ENCODE results near the gene SEMA3D. TPM values are rescaled to one million over a fixed set of nuclear protein-coding genes. Genes with fewer than 3 reads are reported as not detected.

SEMA3D gene
- total RNA-seq, 3 donors from 2014 or later (not counting 1 experiment from before 2014, with no cell fraction given), result not detected

- Mint-ChIP-seq H3K4me1 (no peaks in the 10 kb centered on the region), H3K27ac (no peak overlapping the region)
- H3K4me3 ChIP-seq (ENCODE audit: low read length), result no peak overlapping the region
These were observed 165.7 kb downstream of the SEMA3D start for GRCh38 chr7:85021101-85021704.

GRCh38 chr7:85019778-85020177, 167.1 kb downstream of the SEMA3D start:
- Mint-ChIP-seq H3K27me3 (ENCODE audit: low read depth in 2 of 2) (no peaks in the 10 kb centered on the region), H3K27ac (no peak overlapping the region), H3K9me3 (peaks cover 2 to 4% of the 10 kb centered on the region in 2 donors), H3K36me3 (no peaks in the 10 kb centered on the region), H3K4me1 (no peaks in the 10 kb centered on the region), H3K4me3 (no peak overlapping the region)
- Histone ChIP-seq H3K4me3 (ENCODE audit: low read length) (no peak overlapping the region), H3K27ac (ENCODE audit: low read length) (no peak overlapping the region), H3K9me3 (ENCODE audit: control insufficient read depth, insufficient read depth, low read length) (no peaks in the 10 kb centered on the region), H3K4me1 (ENCODE audit: control insufficient read depth, insufficient read depth, low read length) (no peaks in the 10 kb centered on the region), H3K36me3 (ENCODE audit: control insufficient read depth, insufficient read depth, low read length) (no peaks in the 10 kb centered on the region), H3K27me3 (ENCODE audit: control insufficient read depth, insufficient read depth, low read length) (no peaks in the 10 kb centered on the region)
- ATAC-seq (no peak), DNase-seq (no peak)
- 100% methylated on average over 3 of the region's 3 CpGs for WGBS (ENCODE audit: insufficient coverage)
- TF ChIP-seq CTCF (IDR thresholded peaks at IDR 0.05), result no peak
- intact Hi-C loops (cut with micrococcal nuclease), result no loop called here

More at GRCh38 chr7:85021101-85021704, 165.7 kb downstream of the SEMA3D start:
- no peak overlapping the region for H3K4me3 Mint-ChIP-seq
- intact Hi-C loops (cut with micrococcal nuclease), result no loop called here
- Histone ChIP-seq H3K36me3 (ENCODE audit: control insufficient read depth, insufficient read depth, low read length) (no peaks in the 10 kb centered on the region), H3K27ac (ENCODE audit: low read length) (no peak overlapping the region), H3K9me3 (ENCODE audit: control insufficient read depth, insufficient read depth, low read length) (no peaks in the 10 kb centered on the region), H3K27me3 (ENCODE audit: control insufficient read depth, insufficient read depth, low read length) (no peaks in the 10 kb centered on the region), H3K4me1 (ENCODE audit: control insufficient read depth, insufficient read depth, low read length) (no peaks in the 10 kb centered on the region)
- H3K36me3 Mint-ChIP-seq, result no peaks in the 10 kb centered on the region
- no peak for DNase-seq
- H3K27me3 Mint-ChIP-seq (ENCODE audit: low read depth in 2 of 2), result no peaks in the 10 kb centered on the region
- no peak for TF ChIP-seq CTCF (IDR thresholded peaks at IDR 0.05)
- peaks cover 2 to 4% of the 10 kb centered on the region in 2 donors for H3K9me3 Mint-ChIP-seq
- WGBS (ENCODE audit: insufficient coverage), result 88% methylated on average over 1 of the region's 4 CpGs
- ATAC-seq, result no peak

GRCh38 chr7:85019176-85019575, 167.7 kb downstream of the SEMA3D start:
- Histone ChIP-seq H3K9me3 (ENCODE audit: control insufficient read depth, insufficient read depth, low read length) (no peaks in the 10 kb centered on the region), H3K4me3 (ENCODE audit: low read length) (no peak overlapping the region), H3K27me3 (ENCODE audit: control insufficient read depth, insufficient read depth, low read length) (no peaks in the 10 kb centered on the region), H3K4me1 (ENCODE audit: control insufficient read depth, insufficient read depth, low read length) (no peaks in the 10 kb centered on the region), H3K36me3 (ENCODE audit: control insufficient read depth, insufficient read depth, low read length) (no peaks in the 10 kb centered on the region), H3K27ac (ENCODE audit: low read length) (no peak overlapping the region)
- intact Hi-C loops (cut with micrococcal nuclease), result no loop called here
- no peak for DNase-seq
- H3K4me1 Mint-ChIP-seq, result no peaks in the 10 kb centered on the region
- H3K36me3 Mint-ChIP-seq, result no peaks in the 10 kb centered on the region
- H3K27ac Mint-ChIP-seq, result no peak overlapping the region
- WGBS (ENCODE audit: insufficient coverage), result 80% methylated on average over 1 of the region's 1 CpG
- no peak for TF ChIP-seq CTCF (IDR thresholded peaks at IDR 0.05)
- no peak overlapping the region for H3K4me3 Mint-ChIP-seq
- peaks cover 2 to 4% of the 10 kb centered on the region in 2 donors for H3K9me3 Mint-ChIP-seq
- no peaks in the 10 kb centered on the region for H3K27me3 Mint-ChIP-seq (ENCODE audit: low read depth in 2 of 2)
- no peak for ATAC-seq

- H3K4me3 ChIP-seq (ENCODE audit: low read length), result no peak overlapping the region
- H3K36me3 ChIP-seq (ENCODE audit: control insufficient read depth, insufficient read depth, low read length), result no peaks in the 10 kb centered on the region
- DNase-seq (no peak), ATAC-seq (no peak)
- no peaks in the 10 kb centered on the region for H3K9me3 ChIP-seq (ENCODE audit: control insufficient read depth, insufficient read depth, low read length)
- no peaks in the 10 kb centered on the region for H3K27me3 ChIP-seq (ENCODE audit: control insufficient read depth, insufficient read depth, low read length)
- no peak overlapping the region for H3K4me3 Mint-ChIP-seq
- H3K4me1 Mint-ChIP-seq, result no peaks in the 10 kb centered on the region
- WGBS (ENCODE audit: insufficient coverage), result 80% methylated on average over 1 of the region's 1 CpG
- intact Hi-C loops (cut with micrococcal nuclease), result no loop called here
- TF ChIP-seq CTCF (IDR thresholded peaks at IDR 0.05), result no peak
- no peaks in the 10 kb centered on the region for H3K27me3 Mint-ChIP-seq (ENCODE audit: low read depth in 2 of 2)
- H3K27ac Mint-ChIP-seq, result no peak overlapping the region
- H3K9me3 Mint-ChIP-seq, result peaks cover 2 to 4% of the 10 kb centered on the region in 2 donors
- H3K36me3 Mint-ChIP-seq, result no peaks in the 10 kb centered on the region
- no peak overlapping the region for H3K27ac ChIP-seq (ENCODE audit: low read length)
- no peaks in the 10 kb centered on the region for H3K4me1 ChIP-seq (ENCODE audit: control insufficient read depth, insufficient read depth, low read length)
These were observed 168.4 kb downstream of the SEMA3D start for GRCh38 chr7:85018498-85018897.

Data from natural killer cell (primary cell).